CD4-positive, alpha-beta T cell (primary cell): ENCODE results near the gene RTP3. TPM values are rescaled to one million over a fixed set of nuclear protein-coding genes. Genes with fewer than 3 reads are reported as not detected.

Experiments
- ATAC-seq: fragments of 200-7000 bp; cut with Tn5 transposase; one replicate; pipeline ENCODE4 v1.10.0; 2022; ENCODE audit warnings: mild to moderate bottlenecking; ENCODE audit not compliant: poor library complexity
- CTCF ChIA-PET: fragments of 350-600 bp; sonication (Branson Sonifier 250); formaldehyde crosslinking; loops from one replicate; lab custom pipeline; 2021; ENCODE audit warnings: antibody characterized with exemption, inconsistent platforms; lab: Charles Lee
- POLR2A ChIA-PET: fragments of 350-600 bp; sonication (Branson Sonifier 250); formaldehyde crosslinking; loops from one replicate; lab custom pipeline; 2021; ENCODE audit warnings: antibody characterized with exemption, inconsistent platforms; lab: Charles Lee
- DNase-seq, 14 experiments: peaks; one replicate each; pipeline ENCODE4 v3.0.0-alpha.2; 2013 to 2020; ENCODE audit warnings: mixed read lengths in 2 of 14
- H3K27ac ChIP-seq, 2 donors: one replicate each; pipeline versions ENCODE4 v1.5.1 to v1.7.0; 2013; ENCODE audit warnings: low read length in 2 of 2, low read depth in 1 of 2, mild to moderate bottlenecking in 1 of 2
- H3K27me3 ChIP-seq, 2 experiments: 1 replicate in 1 of 2; 2 replicates in 1 of 2; pipeline versions ENCODE4 v1.6.1 to v1.7.0; 2013; ENCODE audit warnings: low read length in 2 of 2, control low read depth in 1 of 2, mild to moderate bottlenecking in 1 of 2, moderate library complexity in 1 of 2; ENCODE audit not compliant: insufficient read depth in 2 of 2, control insufficient read depth in 1 of 2
- H3K36me3 ChIP-seq: one replicate; pipeline ENCODE4 v1.6.1; 2013; ENCODE audit warnings: low read length, control low read depth; ENCODE audit not compliant: insufficient read depth
- H3K4me1 ChIP-seq: one replicate; pipeline ENCODE4 v1.6.1; 2013; ENCODE audit warnings: low read length, control low read depth; ENCODE audit not compliant: insufficient read depth
- H3K4me3 ChIP-seq: one replicate; pipeline ENCODE4 v1.5.1; 2013; ENCODE audit warnings: mild to moderate bottlenecking, low read length, moderate library complexity
- H3K9me3 ChIP-seq, 2 experiments: 1 replicate in 1 of 2; 2 replicates in 1 of 2; pipeline versions ENCODE4 v1.6.1 to v1.7.0; 2013; ENCODE audit warnings: low read length in 2 of 2, mild to moderate bottlenecking in 2 of 2, control low read depth in 1 of 2, moderate library complexity in 1 of 2; ENCODE audit not compliant: control insufficient read depth in 1 of 2, insufficient read depth in 1 of 2
- H3K27ac Mint-ChIP-seq: one replicate; pipeline ENCODE4 v1.8.0; 2020; ENCODE audit warnings: mixed read lengths
- H3K27me3 Mint-ChIP-seq: one replicate; pipeline ENCODE4 v1.8.0; 2021; ENCODE audit warnings: mixed read lengths
- H3K36me3 Mint-ChIP-seq: one replicate; pipeline ENCODE4 v1.8.0; 2021; ENCODE audit warnings: low read depth, mixed read lengths
- H3K4me1 Mint-ChIP-seq: one replicate; pipeline ENCODE4 v1.8.0; 2021; ENCODE audit warnings: low read depth, mixed read lengths
- H3K4me3 Mint-ChIP-seq: one replicate; pipeline ENCODE4 v1.8.0; 2020; ENCODE audit warnings: mild to moderate bottlenecking, mixed read lengths
- H3K9me3 Mint-ChIP-seq: one replicate; pipeline ENCODE4 v1.8.0; 2020; ENCODE audit warnings: mixed read lengths
- intact Hi-C, 2 experiments: fragments of 100-400 bp; cut with DNase I in 1 of 2; cut with micrococcal nuclease in 1 of 2; formaldehyde crosslinking; loops; one replicate each; pipeline versions ENCODE4 v1.15.1 to v1.9.0; 2023 to 2025; cut with DNase I, micrococcal nuclease
- total RNA-seq, 174 experiments: library from RNA in 2 of 174; stranded (reverse) in 2 of 174; gene quantifications; one replicate each; pipeline ENCODE4 v1.2.3 and lab custom pipeline; 2021 to 2026
- TF ChIP-seq, protein P1 (sequence below): fragments of 200-600 bp; IDR thresholded peaks from one replicate; pipeline ENCODE4 v1.8.0; 2022; ENCODE audit warnings: antibody characterized with exemption, mild to moderate bottlenecking

The RTP3 gene
- total RNA-seq, 2 experiments from 2014 or later: not detected

DNA sequence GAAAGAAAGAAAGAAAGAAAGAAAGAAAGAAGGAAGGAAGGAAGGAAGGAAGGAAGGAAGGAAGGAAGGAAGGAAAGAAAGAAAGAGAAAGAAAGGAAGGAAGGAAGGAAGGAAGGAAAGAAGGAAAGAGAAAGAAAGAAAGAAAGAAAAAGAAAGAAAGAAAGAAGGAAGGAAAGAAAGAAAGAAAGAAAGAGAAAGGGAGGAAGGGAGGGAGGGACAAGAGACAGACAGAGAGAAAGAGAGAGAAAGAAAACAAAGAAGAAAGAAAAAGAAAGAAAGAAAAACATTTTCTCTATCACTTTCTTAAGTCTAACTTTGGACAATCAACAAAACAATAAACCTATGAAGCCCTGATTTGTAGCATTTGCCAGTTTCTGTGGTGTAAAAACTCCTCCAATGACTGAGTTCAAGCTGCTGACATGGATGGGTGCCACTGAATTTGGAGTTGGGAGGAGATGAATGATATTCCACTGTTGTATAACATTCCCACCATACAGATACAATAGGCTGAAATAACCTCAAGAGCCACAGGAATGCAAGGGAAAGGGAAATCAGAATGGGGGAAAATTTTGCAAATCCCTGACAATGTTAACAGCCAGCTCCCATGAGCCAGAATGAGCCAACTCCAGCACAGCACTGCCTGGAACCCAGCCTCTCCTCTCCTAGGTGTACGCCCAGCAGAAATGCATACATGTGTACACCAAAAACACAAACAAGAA is 15.0 kb upstream of the RTP3 start:
- no peak overlapping the region for H3K4me3 Mint-ChIP-seq
- H3K36me3 ChIP-seq: no peaks in the 10 kb centered on the region
- H3K27me3 ChIP-seq: peaks cover 0 to 8% of the 10 kb centered on the region in 2 experiments
- POLR2A ChIA-PET: no interaction called here
- intact Hi-C loops: no loop called here
- no peak overlapping the region for H3K27ac ChIP-seq
- H3K9me3 ChIP-seq: no peaks in the 10 kb centered on the region
- no peak overlapping the region for H3K27ac Mint-ChIP-seq
- H3K9me3 Mint-ChIP-seq: no peaks in the 10 kb centered on the region
- no peaks in the 10 kb centered on the region for H3K4me1 Mint-ChIP-seq
- ATAC-seq: no peak
- CTCF ChIA-PET: no interaction called here
- TF ChIP-seq, protein P1, sequence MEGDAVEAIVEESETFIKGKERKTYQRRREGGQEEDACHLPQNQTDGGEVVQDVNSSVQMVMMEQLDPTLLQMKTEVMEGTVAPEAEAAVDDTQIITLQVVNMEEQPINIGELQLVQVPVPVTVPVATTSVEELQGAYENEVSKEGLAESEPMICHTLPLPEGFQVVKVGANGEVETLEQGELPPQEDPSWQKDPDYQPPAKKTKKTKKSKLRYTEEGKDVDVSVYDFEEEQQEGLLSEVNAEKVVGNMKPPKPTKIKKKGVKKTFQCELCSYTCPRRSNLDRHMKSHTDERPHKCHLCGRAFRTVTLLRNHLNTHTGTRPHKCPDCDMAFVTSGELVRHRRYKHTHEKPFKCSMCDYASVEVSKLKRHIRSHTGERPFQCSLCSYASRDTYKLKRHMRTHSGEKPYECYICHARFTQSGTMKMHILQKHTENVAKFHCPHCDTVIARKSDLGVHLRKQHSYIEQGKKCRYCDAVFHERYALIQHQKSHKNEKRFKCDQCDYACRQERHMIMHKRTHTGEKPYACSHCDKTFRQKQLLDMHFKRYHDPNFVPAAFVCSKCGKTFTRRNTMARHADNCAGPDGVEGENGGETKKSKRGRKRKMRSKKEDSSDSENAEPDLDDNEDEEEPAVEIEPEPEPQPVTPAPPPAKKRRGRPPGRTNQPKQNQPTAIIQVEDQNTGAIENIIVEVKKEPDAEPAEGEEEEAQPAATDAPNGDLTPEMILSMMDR: no peak
- DNase-seq: no peak
- H3K4me1 ChIP-seq: no peaks in the 10 kb centered on the region
- no peak overlapping the region for H3K4me3 ChIP-seq
- peaks cover 8% of the 10 kb centered on the region for H3K27me3 Mint-ChIP-seq
- H3K36me3 Mint-ChIP-seq: no peaks in the 10 kb centered on the region

DNA sequence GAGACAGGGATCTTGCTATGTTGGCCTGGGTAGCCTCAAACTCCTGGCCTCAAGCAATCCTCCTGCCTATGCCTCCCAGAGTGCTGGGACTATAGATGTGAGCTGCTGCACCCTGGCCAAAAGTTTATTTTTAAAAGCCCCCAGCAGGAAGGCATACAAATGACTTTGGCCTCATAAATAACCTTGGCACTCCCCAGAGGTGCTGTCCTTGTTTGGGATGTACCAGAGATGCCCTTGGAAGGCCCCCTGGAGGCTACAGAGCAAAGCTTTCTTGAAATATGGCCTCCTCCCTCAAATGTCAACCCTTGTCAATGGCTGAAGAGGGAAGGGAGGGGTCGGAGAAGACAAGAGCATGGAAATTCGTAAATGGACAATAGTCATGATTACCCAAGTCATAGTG is 14.0 kb upstream of the RTP3 start:
- POLR2A ChIA-PET: no interaction called here
- no peak overlapping the region for H3K4me3 Mint-ChIP-seq

DNA sequence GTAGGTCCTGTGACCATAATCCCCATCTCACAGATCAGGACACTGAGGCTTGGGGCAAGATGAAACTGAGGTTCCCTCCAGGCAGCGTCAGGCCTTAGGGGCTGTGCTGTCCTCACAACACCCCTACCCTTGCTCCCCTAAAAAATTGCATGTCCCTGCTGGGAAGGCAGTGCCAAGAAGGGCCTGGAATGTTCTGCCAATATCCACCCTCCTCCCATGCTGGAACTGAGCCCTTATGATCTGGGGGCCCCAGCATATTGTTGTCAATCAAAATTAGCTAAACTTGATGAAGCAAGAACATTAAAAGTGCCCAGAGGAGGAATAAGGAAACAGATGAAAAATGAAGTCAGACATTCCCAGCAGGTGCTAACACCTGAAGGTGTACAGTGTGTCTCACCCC is 13.4 kb upstream of the RTP3 start:
- Mint-ChIP-seq H3K36me3 (no peaks in the 10 kb centered on the region), H3K27ac (no peak overlapping the region), H3K4me3 (no peak overlapping the region), H3K27me3 (peaks cover 5% of the 10 kb centered on the region), H3K4me1 (peaks cover 10% of the 10 kb centered on the region), H3K9me3 (no peaks in the 10 kb centered on the region)
- DNase-seq (no peak), ATAC-seq (no peak)
- no peaks in the 10 kb centered on the region for H3K36me3 ChIP-seq
- TF ChIP-seq, protein P1: no peak
- no peak overlapping the region for H3K27ac ChIP-seq
- no peak overlapping the region for H3K4me3 ChIP-seq
- ChIA-PET POLR2A (no interaction called here), CTCF (interaction anchor here (0.9 to 6.5 kb wide), 2 partner anchors 75 to 94 kb away, joined by 3 to 243 read pairs; no protein-coding TSS in a partner anchor)
- no peaks in the 10 kb centered on the region for H3K9me3 ChIP-seq
- intact Hi-C loops: no loop called here
- peaks cover 10% of the 10 kb centered on the region for H3K4me1 ChIP-seq
- peaks cover 0 to 4% of the 10 kb centered on the region in 2 experiments for H3K27me3 ChIP-seq

More for the DNA sequence above, 14.0 kb upstream of the RTP3 start:
- no peaks in the 10 kb centered on the region for H3K9me3 Mint-ChIP-seq
- Histone ChIP-seq H3K27me3 (peaks cover 0 to 4% of the 10 kb centered on the region in 2 experiments), H3K36me3 (no peaks in the 10 kb centered on the region), H3K27ac (no peak overlapping the region), H3K9me3 (no peaks in the 10 kb centered on the region), H3K4me1 (peaks cover 4% of the 10 kb centered on the region), H3K4me3 (no peak overlapping the region)
- ATAC-seq (no peak), DNase-seq (no peak)
- no peak overlapping the region for H3K27ac Mint-ChIP-seq
- intact Hi-C loops: no loop called here
- H3K36me3 Mint-ChIP-seq: no peaks in the 10 kb centered on the region
- peaks cover 5% of the 10 kb centered on the region for H3K4me1 Mint-ChIP-seq
- CTCF ChIA-PET: interaction anchor here (0.9 to 6.5 kb wide), 2 partner anchors 76 to 95 kb away, joined by 3 to 243 read pairs; no protein-coding TSS in a partner anchor
- peaks cover 5% of the 10 kb centered on the region for H3K27me3 Mint-ChIP-seq
- TF ChIP-seq, protein P1: no peak
